Medulla oblongata (tissue), 1 donor: ENCODE measurements around the gene YKT6.
A peak's percentile ranks its signal among the peaks of the same experiment; 100 is the strongest.

Experiments used
- DNase-seq: peaks from one replicate; pipeline ENCODE4 v3.0.0-alpha.2; 2015; ENCODE audit errors: extremely low spot score

YKT6 gene

GRCh38 chr7:44258865-44259546 is 58.2 kb downstream of the YKT6 start:
- no peak for DNase-seq

GRCh38 chr7:44259547-44260457 is 59.0 kb downstream of the YKT6 start:
- peak; percentile 48 for DNase-seq

- DNase-seq, result no peak
Measured at GRCh38 chr7:44261240-44261639, 60.5 kb downstream of the YKT6 start.

- no peak for DNase-seq
Measured at GRCh38 chr7:44262031-44262430, 61.3 kb downstream of the YKT6 start.

- no peak for DNase-seq
Measured at GRCh38 chr7:44263326-44264082, 62.7 kb downstream of the YKT6 start.
